Mesenchymal stem cell (in vitro differentiated cells and primary cell): ENCODE data around the gene FTSJ3.

Experiments
- DNase-seq: peaks from one replicate; pipeline ENCODE4 v3.0.0-alpha.2; 2013
- H2AFZ ChIP-seq: one replicate; pipeline ENCODE4 v1.6.1; 2013; ENCODE audit warnings: low read depth, mild to moderate bottlenecking, control low read depth, inconsistent platforms, low read length, moderate library complexity
- H2AK5ac ChIP-seq: 2 replicates; pipeline ENCODE4 v1.6.1; 2013; ENCODE audit warnings: low read length, moderate library complexity, mild to moderate bottlenecking, inconsistent platforms; ENCODE audit not compliant: severe bottlenecking
- H2BK120ac ChIP-seq: one replicate; pipeline ENCODE4 v1.6.1; 2013; ENCODE audit warnings: low read depth, mild to moderate bottlenecking, inconsistent platforms, low read length, moderate library complexity
- H2BK12ac ChIP-seq, 2 experiments: one replicate each; pipeline ENCODE4 v1.6.1; 2013; ENCODE audit warnings: inconsistent platforms in 2 of 2, low read length in 2 of 2, mild to moderate bottlenecking in 2 of 2, moderate library complexity in 2 of 2, control low read depth in 1 of 2
- H2BK15ac ChIP-seq: one replicate; pipeline ENCODE4 v1.6.1; 2013; ENCODE audit warnings: mild to moderate bottlenecking, low read depth, inconsistent platforms; ENCODE audit not compliant: poor library complexity, severe bottlenecking
- H2BK5ac ChIP-seq: 2 replicates; pipeline ENCODE4 v1.6.1; 2013; ENCODE audit warnings: low read depth, mild to moderate bottlenecking, low read length, control low read depth, inconsistent platforms; ENCODE audit not compliant: poor library complexity, severe bottlenecking
- H3K14ac ChIP-seq, 2 experiments: one replicate each; pipeline ENCODE4 v1.6.1; 2013; ENCODE audit warnings: inconsistent platforms in 2 of 2, low read length in 2 of 2, control low read depth in 1 of 2, mild to moderate bottlenecking in 1 of 2, moderate library complexity in 1 of 2
- H3K18ac ChIP-seq, 2 experiments: one replicate each; pipeline ENCODE4 v1.6.1; 2013; ENCODE audit warnings: inconsistent platforms in 2 of 2, low read length in 2 of 2, control low read depth in 1 of 2, low read depth in 1 of 2, mild to moderate bottlenecking in 1 of 2
- H3K23ac ChIP-seq, 2 experiments: one replicate each; pipeline ENCODE4 v1.6.1; 2013; ENCODE audit warnings: inconsistent platforms in 2 of 2, low read length in 2 of 2, mild to moderate bottlenecking in 2 of 2, moderate library complexity in 2 of 2, control low read depth in 1 of 2
- H3K27ac ChIP-seq: 2 replicates; pipeline ENCODE4 v1.5.1; 2013; ENCODE audit warnings: mild to moderate bottlenecking, moderate library complexity, low read length, control low read depth, inconsistent platforms; ENCODE audit not compliant: poor library complexity, severe bottlenecking
- H3K27me3 ChIP-seq, 2 experiments: 2 replicates each; pipeline versions ENCODE4 v1.6.1 to v1.7.0; 2013; ENCODE audit warnings: low read length in 2 of 2, mild to moderate bottlenecking in 2 of 2, moderate library complexity in 2 of 2, control low read depth in 1 of 2, inconsistent platforms in 1 of 2; ENCODE audit not compliant: control insufficient read depth in 1 of 2, insufficient read depth in 1 of 2
- H3K36me3 ChIP-seq, 2 experiments: 2 replicates each; pipeline versions ENCODE4 v1.6.1 to v1.7.0; 2013; ENCODE audit warnings: low read length in 2 of 2, control low read depth in 1 of 2, inconsistent platforms in 1 of 2, low read depth in 1 of 2, mild to moderate bottlenecking in 1 of 2; ENCODE audit not compliant: insufficient read depth in 2 of 2, control insufficient read depth in 1 of 2
- H3K4ac ChIP-seq, 2 experiments: one replicate each; pipeline ENCODE4 v1.6.1; 2013; ENCODE audit warnings: inconsistent platforms in 2 of 2, low read length in 2 of 2, mild to moderate bottlenecking in 2 of 2, moderate library complexity in 2 of 2, control low read depth in 1 of 2, low read depth in 1 of 2
- H3K4me1 ChIP-seq: 2 replicates; pipeline ENCODE4 v1.6.1; 2013; ENCODE audit warnings: low read depth, low read length, control low read depth; ENCODE audit not compliant: control insufficient read depth, insufficient read depth
- H3K4me2 ChIP-seq: 2 replicates; pipeline ENCODE4 v1.6.1; 2013; ENCODE audit warnings: low read length, mild to moderate bottlenecking, inconsistent platforms; ENCODE audit not compliant: poor library complexity, severe bottlenecking
- H3K4me3 ChIP-seq, 2 experiments: 2 replicates each; pipeline versions ENCODE4 v1.5.1 to v1.7.0; 2013; ENCODE audit warnings: low read length in 2 of 2, mild to moderate bottlenecking in 2 of 2, control low read depth in 1 of 2, low read depth in 1 of 2; ENCODE audit not compliant: insufficient read depth in 1 of 2
- H3K79me1 ChIP-seq: replicated peaks from 2 replicates; pipeline ENCODE4 v1.6.1; 2013; ENCODE audit warnings: mild to moderate bottlenecking, control low read depth, low read length, inconsistent platforms; ENCODE audit not compliant: poor library complexity, severe bottlenecking
- H3K9ac ChIP-seq: 2 replicates; pipeline ENCODE4 v1.7.0; 2013; ENCODE audit warnings: mild to moderate bottlenecking, low read length, moderate library complexity
- H3K9me3 ChIP-seq: 2 replicates; pipeline ENCODE4 v1.7.0; 2013; ENCODE audit warnings: mild to moderate bottlenecking, low read length; ENCODE audit not compliant: control insufficient read depth
- H4K8ac ChIP-seq: one replicate; pipeline ENCODE4 v1.6.1; 2013; ENCODE audit warnings: inconsistent platforms, mild to moderate bottlenecking, low read length, moderate library complexity
- H4K91ac ChIP-seq: one replicate; pipeline ENCODE4 v1.6.1; 2013; ENCODE audit warnings: mild to moderate bottlenecking, low read length, inconsistent platforms
- WGBS: methylation state at CpG from one replicate; pipeline ENCODE4 v1.1.7; 2013; ENCODE audit warnings: mixed read lengths; 5-methylcytosine and 5-hydroxymethylcytosine counted together

The FTSJ3 gene

GRCh38 chr17:63840591-63841349, 13.3 kb upstream of the FTSJ3 start:
- Histone ChIP-seq H3K79me1 (peaks cover 31% of the 10 kb centered on the region), H3K18ac (peak overlapping the region in 1 of 2 experiments; percentile 71), H3K27ac (peak overlapping the region; percentile 79)

GRCh38 chr17:63838631-63839171, 11.2 kb upstream of the FTSJ3 start:
- H2BK120ac ChIP-seq, result no peak overlapping the region
- no peaks in the 10 kb centered on the region for H3K27me3 ChIP-seq
- no peak overlapping the region for H3K14ac ChIP-seq
- H4K8ac ChIP-seq, result no peak overlapping the region
- 76% methylated on average over 7 of the region's 7 CpGs for WGBS
- no peak overlapping the region for H3K4ac ChIP-seq
- H2BK12ac ChIP-seq, result no peak overlapping the region
- no peak overlapping the region for H3K18ac ChIP-seq
- H3K9ac ChIP-seq, result peak overlapping the region; percentile 77
- no peak overlapping the region for H2AFZ ChIP-seq
- peak overlapping the region; percentile 54 for H4K91ac ChIP-seq
- no peak overlapping the region for H2BK5ac ChIP-seq
- H3K23ac ChIP-seq, result peak overlapping the region in 1 of 2 experiments; percentile 27
- peaks cover 35% of the 10 kb centered on the region for H3K4me1 ChIP-seq
- peak overlapping the region in 1 of 2 experiments; percentile 60 for H3K4me3 ChIP-seq
- H3K4me2 ChIP-seq, result no peak overlapping the region
- DNase-seq, result peak; percentile 20
- no peak overlapping the region for H2BK15ac ChIP-seq
- no peaks in the 10 kb centered on the region for H3K9me3 ChIP-seq
- H2AK5ac ChIP-seq, result no peak overlapping the region
- no peak overlapping the region for H3K27ac ChIP-seq
- H3K79me1 ChIP-seq, result peaks cover 37% of the 10 kb centered on the region
- peaks cover 38 to 43% of the 10 kb centered on the region in 2 experiments for H3K36me3 ChIP-seq

More at GRCh38 chr17:63840591-63841349, 13.3 kb upstream of the FTSJ3 start:
- peak overlapping the region in 1 of 2 experiments; percentile 96 for H3K4me3 ChIP-seq
- peak overlapping the region in 1 of 2 experiments; percentile 47 for H3K23ac ChIP-seq
- H2AK5ac ChIP-seq, result no peak overlapping the region
- H2BK120ac ChIP-seq, result no peak overlapping the region
- no peaks in the 10 kb centered on the region for H3K27me3 ChIP-seq
- H2BK5ac ChIP-seq, result no peak overlapping the region
- peak overlapping the region in 1 of 2 experiments; percentile 15 for H3K4ac ChIP-seq
- H4K91ac ChIP-seq, result no peak overlapping the region
- peak overlapping the region; percentile 19 for H4K8ac ChIP-seq
- no peak overlapping the region for H3K14ac ChIP-seq
- no peaks in the 10 kb centered on the region for H3K9me3 ChIP-seq
- peaks cover 33% of the 10 kb centered on the region for H3K4me1 ChIP-seq
- peak overlapping the region; percentile 9 for H2BK15ac ChIP-seq
- 83% methylated on average over 3 of the region's 4 CpGs for WGBS
- H2BK12ac ChIP-seq, result peak overlapping the region in 1 of 2 experiments; percentile 29
- peak overlapping the region; percentile 97 for H3K4me2 ChIP-seq
- peaks cover 17 to 27% of the 10 kb centered on the region in 2 experiments for H3K36me3 ChIP-seq
- H3K9ac ChIP-seq, result peak overlapping the region; percentile 95
- H2AFZ ChIP-seq, result no peak overlapping the region
- peak; percentile 11 for DNase-seq

- H3K18ac ChIP-seq, result peak overlapping the region in 1 of 2 experiments; percentile 63
- no peak overlapping the region for H2AFZ ChIP-seq
- peaks cover 44 to 49% of the 10 kb centered on the region in 2 experiments for H3K36me3 ChIP-seq
- no peak overlapping the region for H3K27ac ChIP-seq
- H2BK5ac ChIP-seq, result no peak overlapping the region
- H3K27me3 ChIP-seq, result no peaks in the 10 kb centered on the region
- peak overlapping the region in 1 of 2 experiments; percentile 60 for H3K4me3 ChIP-seq
- peak overlapping the region; percentile 27 for H4K8ac ChIP-seq
- no peaks in the 10 kb centered on the region for H3K9me3 ChIP-seq
- WGBS, result 92% methylated on average over 5 of the region's 5 CpGs
- peaks cover 34% of the 10 kb centered on the region for H3K4me1 ChIP-seq
- H3K79me1 ChIP-seq, result peaks cover 41% of the 10 kb centered on the region
- H2BK120ac ChIP-seq, result no peak overlapping the region
- no peak for DNase-seq
- H4K91ac ChIP-seq, result peak overlapping the region; percentile 61
- no peak overlapping the region for H2BK12ac ChIP-seq
- H3K4ac ChIP-seq, result peak overlapping the region in 1 of 2 experiments; percentile 63
- no peak overlapping the region for H3K14ac ChIP-seq
- H3K23ac ChIP-seq, result peak overlapping the region in 1 of 2 experiments; percentile 2
- peak overlapping the region; percentile 64 for H2AK5ac ChIP-seq
- no peak overlapping the region for H3K4me2 ChIP-seq
- H2BK15ac ChIP-seq, result peak overlapping the region; percentile 3
- peak overlapping the region; percentile 77 for H3K9ac ChIP-seq
Measured at GRCh38 chr17:63837962-63838600, 10.6 kb upstream of the FTSJ3 start.

GRCh38 chr17:63837480-63837879, 10.0 kb upstream of the FTSJ3 start:
- Histone ChIP-seq H3K27ac (no peak overlapping the region), H2BK12ac (no peak overlapping the region), H2BK5ac (peak overlapping the region; percentile 19), H3K4me2 (no peak overlapping the region), H3K4me3 (no peak overlapping the region), H3K14ac (no peak overlapping the region), H3K9ac (no peak overlapping the region), H2AK5ac (no peak overlapping the region), H2BK120ac (no peak overlapping the region), H4K91ac (no peak overlapping the region), H3K23ac (no peak overlapping the region), H3K79me1 (peaks cover 43% of the 10 kb centered on the region), H3K18ac (no peak overlapping the region), H3K4me1 (peaks cover 34% of the 10 kb centered on the region), H2BK15ac (no peak overlapping the region), H4K8ac (peak overlapping the region; percentile 31), H2AFZ (no peak overlapping the region), H3K4ac (no peak overlapping the region), H3K9me3 (no peaks in the 10 kb centered on the region), H3K27me3 (no peaks in the 10 kb centered on the region), H3K36me3 (peaks cover 50 to 55% of the 10 kb centered on the region in 2 experiments)
- 99% methylated on average over 12 of the region's 12 CpGs for whole genome bisulfite sequencing
- DNase-seq, result no peak
